NCI-H1930 (cell line): ENCODE measurements around the gene SLC1A3.
A peak's percentile ranks its signal among the peaks of the same experiment; 100 is the strongest.
"Not testable (repeated sequence)": the region's sequence is repeated elsewhere in the genome, so short reads cannot be mapped to it uniquely, and the experiment has no call there.

Experiments used
- DNase-seq, 2 experiments: peaks; one replicate each; lab custom pipeline; 2025; lab: John Stamatoyannopoulos, UW

Gene SLC1A3

GRCh38 chr5:36631620-36632362, 25.4 kb downstream of the SLC1A3 start:
- no peak for DNase-seq

DNA sequence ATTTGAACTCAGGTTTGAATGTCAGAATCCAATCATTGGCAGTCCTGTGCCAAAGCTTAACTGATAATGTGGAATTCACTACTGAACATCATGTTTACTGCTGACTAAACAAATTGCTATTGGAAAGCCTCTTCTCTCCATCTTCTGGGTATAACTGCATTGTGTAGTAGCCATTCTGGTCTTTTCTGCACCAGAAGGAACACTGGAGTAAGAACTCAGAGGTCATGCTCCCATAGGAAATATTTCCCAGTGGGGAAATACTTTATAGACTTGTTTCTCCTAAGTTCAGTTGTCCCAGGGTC, 25.9 kb downstream of the SLC1A3 start:
- no peak for DNase-seq

- DNase-seq = no peak
These were observed 29.4 kb downstream of the SLC1A3 start for GRCh38 chr5:36635721-36636390.

GRCh38 chr5:36637101-36637500, 30.7 kb downstream of the SLC1A3 start:
- no peak for DNase-seq

- no peak for DNase-seq
These were observed 31.1 kb downstream of the SLC1A3 start for GRCh38 chr5:36637516-36637915.

GRCh38 chr5:36638056-36638455, 31.6 kb downstream of the SLC1A3 start:
- DNase-seq = no peak

- peak in 1 of 2 experiments; percentile 15 for DNase-seq
These were observed 34.5 kb downstream of the SLC1A3 start for GRCh38 chr5:36640949-36641348.

- DNase-seq = no peak
These were observed 35.0 kb downstream of the SLC1A3 start for GRCh38 chr5:36641431-36641830.

GRCh38 chr5:36642089-36642488, 35.7 kb downstream of the SLC1A3 start:
- no peak for DNase-seq

- no peak for DNase-seq
These were observed 36.8 kb downstream of the SLC1A3 start for GRCh38 chr5:36643162-36643561.

DNA sequence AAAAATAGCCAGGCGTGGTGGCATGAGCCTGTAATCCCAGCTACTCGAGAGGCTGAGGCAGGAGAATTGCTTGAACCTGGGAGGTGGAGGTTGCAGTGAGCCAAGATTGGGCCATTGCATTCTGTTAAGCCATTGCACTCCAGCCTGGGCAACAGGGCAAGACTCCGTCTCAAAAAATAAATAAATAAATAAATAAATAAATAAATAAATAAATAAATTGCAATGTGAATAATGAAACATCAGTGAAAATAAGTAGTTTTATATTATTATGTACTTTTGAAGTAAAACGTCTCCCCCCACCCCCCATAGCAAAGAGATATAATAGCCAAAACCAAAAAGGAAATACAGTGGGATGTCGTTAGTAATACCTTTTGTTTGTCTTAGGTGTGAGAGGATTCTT, 37.4 kb downstream of the SLC1A3 start:
- not testable (repeated sequence) for DNase-seq

GRCh38 chr5:36644727-36645126, 38.3 kb downstream of the SLC1A3 start:
- no peak for DNase-seq

GRCh38 chr5:36646100-36646499, 39.7 kb downstream of the SLC1A3 start:
- DNase-seq = no peak

DNA sequence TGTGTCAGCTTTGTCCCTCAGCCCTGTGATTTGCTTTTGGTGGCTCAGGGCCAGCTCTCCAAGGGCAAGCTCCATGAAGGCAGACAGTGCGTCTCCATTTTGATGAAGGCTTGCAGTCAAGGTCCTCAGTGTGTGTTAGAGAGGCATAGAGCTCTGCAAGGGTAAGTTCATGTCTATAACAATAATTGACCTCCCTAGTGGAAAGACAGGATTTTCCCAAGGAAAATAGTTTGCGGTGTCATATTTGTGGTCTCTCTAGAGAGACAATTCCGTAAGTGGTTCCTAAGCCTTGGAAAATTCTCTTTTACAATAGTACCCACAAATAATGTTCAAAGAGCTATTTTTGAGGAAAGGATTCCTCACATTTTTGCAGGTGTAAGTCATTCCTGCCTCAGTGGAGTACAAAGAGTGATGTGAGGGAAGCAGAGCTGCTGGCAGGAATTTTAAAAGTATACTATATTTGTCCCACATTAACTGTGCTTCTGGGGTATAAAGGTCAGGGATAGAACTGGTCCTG, 40.2 kb downstream of the SLC1A3 start:
- no peak for DNase-seq

- DNase-seq = peak in 1 of 2 experiments; percentile 15
These were observed 40.6 kb downstream of the SLC1A3 start for GRCh38 chr5:36647046-36647445.

GRCh38 chr5:36648426-36648825, 42.0 kb downstream of the SLC1A3 start:
- DNase-seq = no peak

GRCh38 chr5:36651761-36652685, 45.6 kb downstream of the SLC1A3 start:
- no peak for DNase-seq

DNA sequence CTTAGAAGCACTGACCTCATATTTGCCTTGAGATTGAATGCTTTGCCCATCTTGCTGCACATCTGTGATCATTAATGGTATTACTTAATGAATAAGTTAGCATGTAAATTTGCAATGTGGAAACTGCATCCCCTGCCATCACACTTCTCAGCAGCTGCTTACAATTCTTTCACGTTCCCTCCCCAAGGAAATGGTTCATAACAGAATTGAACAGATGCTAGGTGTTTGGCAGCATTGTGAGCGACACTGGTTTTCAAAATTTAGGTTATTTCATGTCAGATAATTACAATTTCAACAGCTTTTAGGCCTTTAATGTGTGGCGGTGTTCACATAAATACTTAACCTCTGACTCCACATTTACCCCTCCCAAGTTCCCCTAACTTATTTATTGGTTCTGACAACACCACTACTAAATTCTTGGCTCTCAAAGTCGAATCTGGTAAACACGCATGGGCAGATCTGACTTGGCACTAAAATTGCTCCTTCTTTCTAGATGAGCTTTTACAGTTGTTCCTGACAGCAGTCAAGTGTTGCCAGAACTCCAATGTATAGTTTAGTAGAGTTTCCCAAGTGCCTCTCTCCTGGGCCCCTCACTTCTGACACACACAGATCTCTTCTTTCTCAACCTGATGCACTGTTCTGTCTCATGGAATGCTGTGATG, 46.8 kb downstream of the SLC1A3 start:
- no peak for DNase-seq

GRCh38 chr5:36654564-36654963, 48.2 kb downstream of the SLC1A3 start:
- DNase-seq = no peak

- no peak for DNase-seq
These were observed 48.8 kb downstream of the SLC1A3 start for GRCh38 chr5:36655161-36655560.

GRCh38 chr5:36656556-36656955, 50.1 kb downstream of the SLC1A3 start:
- no peak for DNase-seq

- DNase-seq = no peak
These were observed 51.2 kb downstream of the SLC1A3 start for GRCh38 chr5:36657563-36657995.
